Kidney epithelial cell (primary cell): ENCODE results near the gene TMEM221. TPM values are rescaled to one million over a fixed set of nuclear protein-coding genes. Genes with fewer than 3 reads are reported as not detected.
A peak's percentile ranks its signal among the peaks of the same experiment; 100 is the strongest.

Experiments used
- DNase-seq: peaks from one replicate; pipeline ENCODE4 v3.0.0-alpha.2; 2010; ENCODE audit warnings: low read depth
- H3K27me3 ChIP-seq: 2 replicates; pipeline ENCODE4 v1.6.0; 2011; ENCODE audit warnings: low read length; ENCODE audit not compliant: control insufficient read depth, insufficient read depth
- H3K36me3 ChIP-seq: 2 replicates; pipeline ENCODE4 v1.5.1; 2011; ENCODE audit warnings: low read length; ENCODE audit not compliant: control insufficient read depth, insufficient read depth
- H3K4me3 ChIP-seq: 2 replicates; pipeline ENCODE4 v1.5.1; 2011; ENCODE audit warnings: low read depth, mild to moderate bottlenecking, control low read depth, low read length
- CTCF ChIP-seq: IDR thresholded peaks from 2 replicates; pipeline ENCODE4 v1.5.1; 2011; ENCODE audit warnings: mild to moderate bottlenecking, moderate library complexity, low read length, control low read depth, inconsistent platforms; ENCODE audit not compliant: insufficient read depth, poor library complexity, severe bottlenecking
- total RNA-seq: library from RNA; depleted of rRNA; stranded (reverse); fragments of >200 nt; gene quantifications from 2 replicates; pipeline ENCODE4 v1.2.3, GENCODE V29; 2015

Gene TMEM221
- total RNA-seq, 1 donor from 2014 or later, result 0.75 TPM

- DNase-seq, result no peak
These were observed 24.6 kb upstream of the TMEM221 start for GRCh38 chr19:17473041-17473440.

GRCh38 chr19:17471410-17472125 is 23.1 kb upstream of the TMEM221 start:
- Histone ChIP-seq H3K27me3 (peaks cover 5% of the 10 kb centered on the region), H3K36me3 (no peaks in the 10 kb centered on the region), H3K4me3 (peak overlapping the region; percentile 75)
- TF ChIP-seq CTCF, result no peak
- DNase-seq, result no peak

More at GRCh38 chr19:17473041-17473440, 24.6 kb upstream of the TMEM221 start:
- no peak overlapping the region for H3K4me3 ChIP-seq
- no peaks in the 10 kb centered on the region for H3K36me3 ChIP-seq
- peaks cover 5% of the 10 kb centered on the region for H3K27me3 ChIP-seq
- no peak for TF ChIP-seq CTCF

- peak; percentile 96 for DNase-seq
- Histone ChIP-seq H3K27me3 (peaks cover 5% of the 10 kb centered on the region), H3K36me3 (no peaks in the 10 kb centered on the region), H3K4me3 (peak within 1 kb of the TSS; percentile 75)
- TF ChIP-seq CTCF, result no peak
These were observed 21.8 kb upstream of the TMEM221 start, which contains the start of gene SLC27A1 for GRCh38 chr19:17470068-17470841. Gene SLC27A1 (plus strand): TSS chr19:17470524. CDS start chr19:17470541, 17 bp downstream.

GRCh38 chr19:17469481-17470067 is 21.1 kb upstream of the TMEM221 start:
- no peak for TF ChIP-seq CTCF
- no peaks in the 10 kb centered on the region for H3K36me3 ChIP-seq
- H3K4me3 ChIP-seq, result peak overlapping the region; percentile 75
- peaks cover 5% of the 10 kb centered on the region for H3K27me3 ChIP-seq
- peak; percentile 62 for DNase-seq

GRCh38 chr19:17469092-17469480 is 20.6 kb upstream of the TMEM221 start:
- peaks cover 5% of the 10 kb centered on the region for H3K27me3 ChIP-seq
- no peak for TF ChIP-seq CTCF
- peak overlapping the region; percentile 75 for H3K4me3 ChIP-seq
- no peaks in the 10 kb centered on the region for H3K36me3 ChIP-seq
- no peak for DNase-seq
